Measurements from ENCODE around the gene INSRR. TPM values are rescaled to one million over a fixed set of nuclear protein-coding genes. Genes with fewer than 3 reads are reported as not detected.

The INSRR gene
- total and polyA plus RNA-seq, 10 donors: under 0.01 to 0.09 (median 0.09) TPM; not detected in 6

DNA sequence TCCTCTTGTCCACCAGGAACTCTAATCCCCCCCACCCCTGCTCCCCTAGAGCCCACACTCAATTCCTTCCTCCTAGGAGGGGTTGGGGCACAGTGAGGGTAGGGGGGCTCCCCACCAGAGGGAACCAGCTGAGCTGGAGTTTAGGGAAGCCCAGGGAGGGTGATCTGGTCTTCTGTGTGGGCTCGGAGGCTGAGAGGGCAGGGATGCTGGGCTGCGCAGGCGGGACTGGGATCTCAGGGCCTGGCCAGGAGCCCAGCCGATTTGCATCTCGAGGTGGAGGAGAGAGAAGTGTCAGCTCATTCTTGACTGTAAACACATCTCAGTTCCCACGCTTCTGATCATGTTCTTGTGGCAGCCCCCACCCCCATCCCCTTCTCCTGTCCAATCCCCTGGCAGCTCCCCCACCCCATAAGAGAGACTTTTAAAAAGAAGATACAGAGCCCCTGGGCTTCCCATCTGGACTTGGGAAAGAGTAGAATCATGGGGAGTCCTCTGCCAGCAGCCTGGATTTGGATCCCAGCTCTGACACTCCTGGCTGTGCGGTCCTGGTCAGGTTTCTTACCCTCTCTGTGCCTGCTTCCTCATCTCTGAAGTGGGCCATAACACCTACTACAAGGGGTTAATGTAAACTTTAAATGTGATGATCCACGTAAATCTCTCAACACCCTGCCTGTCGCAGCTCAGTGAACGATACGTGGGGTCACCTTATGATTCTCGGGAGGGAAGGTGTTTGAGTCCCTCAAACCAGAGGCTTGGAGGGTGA, 41.2 kb upstream of the INSRR start:
- peaks cover 0 to 41% (median 0%) of the 10 kb centered on the region in 7 donors for H3K27me3 ChIP-seq (replicated peaks in 1 of 7)
- intact Hi-C loops (cut with DNase I; ENCODE audit: low total_unique reads): no loop called here
- 70 to 77% (median 74%) methylated on average over 12 of the region's 12 CpGs for WGBS, 5 donors
- TF ChIP-seq, protein P1, sequence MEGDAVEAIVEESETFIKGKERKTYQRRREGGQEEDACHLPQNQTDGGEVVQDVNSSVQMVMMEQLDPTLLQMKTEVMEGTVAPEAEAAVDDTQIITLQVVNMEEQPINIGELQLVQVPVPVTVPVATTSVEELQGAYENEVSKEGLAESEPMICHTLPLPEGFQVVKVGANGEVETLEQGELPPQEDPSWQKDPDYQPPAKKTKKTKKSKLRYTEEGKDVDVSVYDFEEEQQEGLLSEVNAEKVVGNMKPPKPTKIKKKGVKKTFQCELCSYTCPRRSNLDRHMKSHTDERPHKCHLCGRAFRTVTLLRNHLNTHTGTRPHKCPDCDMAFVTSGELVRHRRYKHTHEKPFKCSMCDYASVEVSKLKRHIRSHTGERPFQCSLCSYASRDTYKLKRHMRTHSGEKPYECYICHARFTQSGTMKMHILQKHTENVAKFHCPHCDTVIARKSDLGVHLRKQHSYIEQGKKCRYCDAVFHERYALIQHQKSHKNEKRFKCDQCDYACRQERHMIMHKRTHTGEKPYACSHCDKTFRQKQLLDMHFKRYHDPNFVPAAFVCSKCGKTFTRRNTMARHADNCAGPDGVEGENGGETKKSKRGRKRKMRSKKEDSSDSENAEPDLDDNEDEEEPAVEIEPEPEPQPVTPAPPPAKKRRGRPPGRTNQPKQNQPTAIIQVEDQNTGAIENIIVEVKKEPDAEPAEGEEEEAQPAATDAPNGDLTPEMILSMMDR (IDR thresholded peaks at IDR 0.05 in 8 of 11, conservative IDR thresholded peaks at IDR 0.05 in 3 of 11): no peak
- no peak for TF ChIP-seq POLR2A (IDR thresholded peaks at IDR 0.05)
- TF ChIP-seq POLR2AphosphoS5 (IDR thresholded peaks at IDR 0.05): no peak
- H3K9me3 ChIP-seq: no peaks in the 10 kb centered on the region
- H3K4me1 ChIP-seq: peaks cover 7 to 99% (median 52%) of the 10 kb centered on the region in 6 donors
- no peak overlapping the region for H3K4me3 ChIP-seq
- no peaks in the 10 kb centered on the region for H3K36me3 ChIP-seq
- DNase-seq: no peak
- peak overlapping the region in 4 of 8 donors; percentile 41 to 89 (median 75) for H3K27ac ChIP-seq

DNA sequence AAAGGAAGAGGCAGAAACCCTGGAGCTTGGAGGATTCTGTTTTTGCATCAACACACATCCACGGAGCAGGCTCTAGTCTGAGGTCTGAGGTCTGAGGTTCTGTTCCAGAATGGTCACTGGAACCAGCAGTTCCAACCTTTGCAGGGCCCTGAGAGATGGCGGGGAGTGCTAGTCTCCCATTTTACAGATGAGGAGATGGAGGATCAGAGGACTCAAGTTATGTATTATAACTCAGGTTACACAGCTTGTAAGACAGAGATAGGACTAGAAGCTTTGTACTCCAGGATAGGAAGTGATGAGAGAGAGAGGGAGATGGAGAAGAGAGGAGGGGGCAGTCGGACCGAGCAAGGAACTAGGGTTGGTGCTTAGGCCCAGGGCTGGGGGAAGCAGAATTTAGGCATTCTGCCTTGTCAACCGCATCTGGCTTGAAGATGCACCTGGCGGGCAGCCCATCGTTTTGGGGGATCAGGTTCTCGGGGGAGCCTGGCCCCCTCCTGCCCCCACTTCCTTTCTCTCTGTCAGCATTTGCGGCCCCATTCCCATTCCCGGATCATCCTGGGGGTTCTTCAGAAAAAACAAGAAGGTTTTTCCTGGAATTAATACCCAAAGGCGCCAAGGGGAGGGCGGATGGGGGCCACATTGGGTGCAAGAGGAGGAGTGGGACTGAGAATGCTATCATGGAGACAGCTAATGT, 40.2 kb upstream of the INSRR start:
- peaks cover 7 to 100% (median 57%) of the 10 kb centered on the region in 6 donors for H3K4me1 ChIP-seq
- no peak for DNase-seq
- TF ChIP-seq POLR2A (IDR thresholded peaks at IDR 0.05): no peak
- TF ChIP-seq POLR2AphosphoS5 (IDR thresholded peaks at IDR 0.05): no peak
- TF ChIP-seq, protein P1 (IDR thresholded peaks at IDR 0.05 in 8 of 11, conservative IDR thresholded peaks at IDR 0.05 in 3 of 11): no peak
- H3K27ac ChIP-seq: peak overlapping the region in 6 of 8 donors; percentile 68 to 90 (median 78)
- no peaks in the 10 kb centered on the region for H3K36me3 ChIP-seq
- H3K27me3 ChIP-seq (replicated peaks in 1 of 7): peaks cover 0 to 47% (median 0%) of the 10 kb centered on the region in 7 donors
- intact Hi-C loops (cut with DNase I; ENCODE audit: low total_unique reads): no loop called here
- no peak overlapping the region for H3K4me3 ChIP-seq
- WGBS, 5 donors: 69 to 79% (median 77%) methylated on average over 12 of the region's 12 CpGs
- H3K9me3 ChIP-seq: no peaks in the 10 kb centered on the region

DNA sequence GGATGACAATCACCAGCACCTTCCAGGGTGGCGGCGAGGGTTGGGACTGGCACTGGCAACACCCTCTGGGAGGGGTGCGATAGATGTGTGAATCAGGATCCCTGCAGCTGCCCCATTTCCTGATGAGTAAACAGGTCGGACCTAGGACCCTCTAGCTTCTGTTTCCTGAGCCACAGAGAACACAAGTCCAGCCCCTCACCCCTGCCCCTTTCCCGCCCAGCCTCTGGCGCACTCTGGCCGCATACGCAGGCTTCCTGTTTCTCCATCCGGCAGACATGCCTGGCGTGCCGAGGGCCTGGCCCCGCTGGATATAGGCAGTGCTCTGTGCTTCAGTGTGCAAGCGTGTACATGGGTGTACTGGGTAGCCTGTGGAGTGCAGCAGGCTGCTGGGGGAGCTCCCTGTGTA, 39.2 kb upstream of the INSRR start:
- Histone ChIP-seq H3K27ac (peak overlapping the region in 7 of 8 donors; percentile 68 to 90 (median 73)), H3K4me3 (peak overlapping the region in 1 of 8 donors; percentile 3), H3K4me1 (peaks cover 9 to 100% (median 61%) of the 10 kb centered on the region in 6 donors), H3K36me3 (no peaks in the 10 kb centered on the region), H3K27me3 (replicated peaks in 1 of 7) (peaks cover 0 to 57% (median 9%) of the 10 kb centered on the region in 7 donors), H3K9me3 (no peaks in the 10 kb centered on the region)
- TF ChIP-seq, protein P1 (IDR thresholded peaks at IDR 0.05 in 8 of 11, conservative IDR thresholded peaks at IDR 0.05 in 3 of 11): no peak
- TF ChIP-seq POLR2A (IDR thresholded peaks at IDR 0.05): no peak
- peak; percentile 72 to 86 (median 76) for TF ChIP-seq POLR2AphosphoS5 (IDR thresholded peaks at IDR 0.05)
- WGBS, 5 donors: 3 to 8% (median 7%) methylated on average over 7 to 13 of the region's 13 CpGs
- DNase-seq: peak; percentile 85
- intact Hi-C loops (cut with DNase I; ENCODE audit: low total_unique reads): no loop called here
